ENCODE data around the gene PSMA8.
"Not testable (repeated sequence)": the region's sequence is repeated elsewhere in the genome, so short reads cannot be mapped to it uniquely, and the experiment has no call there.

- not testable (repeated sequence) for TF ChIP-seq RELA (CRISPR knock-in tag; IDR thresholded peaks at IDR 0.05; ENCODE audit: borderline replicate concordance); NR2C2 (CRISPR knock-in tag; IDR thresholded peaks at IDR 0.05); CTCF (IDR thresholded peaks at IDR 0.05); CBFB (CRISPR knock-in tag; IDR thresholded peaks at IDR 0.05; ENCODE audit: low read depth); ZNF281 (CRISPR knock-in tag; IDR thresholded peaks at IDR 0.05); MAX (CRISPR knock-in tag; IDR thresholded peaks at IDR 0.05); CDX4 (CRISPR knock-in tag; IDR thresholded peaks at IDR 0.05; ENCODE audit: borderline replicate concordance); ELF4 (CRISPR knock-in tag; IDR thresholded peaks at IDR 0.05; ENCODE audit: low read depth); IRF1 (CRISPR knock-in tag; IDR thresholded peaks at IDR 0.05)
Observed at GRCh38 chr18:26167592-26167991, 33.9 kb downstream of the PSMA8 start.
